Measurements from ENCODE around the gene ZNF286A.
A peak's percentile ranks its signal among the peaks of the same experiment; 100 is the strongest.
"Not testable (repeated sequence)": the region's sequence is repeated elsewhere in the genome, so short reads cannot be mapped to it uniquely, and the experiment has no call there.

ZNF286A gene

GRCh38 chr17:15699413-15699924 is at the start of gene ZNF286A:
Gene ZNF286A, plus strand, starts transcription at chr17:15699752. Its CDS starts 578 bp downstream, at chr17:15700330.
- DNase-seq (ENCODE audit: low read depth, low spot score) = peak; percentile 63
- H3K36me3 ChIP-seq (ENCODE audit: insufficient read depth, low read length) = peaks cover 12% of the 10 kb centered on the region; the same call in 1 of the 2 replicates
- not testable (repeated sequence) for H3K9me3 ChIP-seq (ENCODE audit: low read depth, low read length); H3K27ac ChIP-seq
- peak within 1 kb of the TSS; percentile 80 for H3K4me3 ChIP-seq
- peak within 1 kb of the TSS; percentile 76 for H3K9ac ChIP-seq (ENCODE audit: insufficient read length)

GRCh38 chr17:15649861-15650421 is 49.6 kb upstream of the ZNF286A start:
- Histone ChIP-seq H3K36me3 (ENCODE audit: insufficient read depth, low read length) (no peaks in the 10 kb centered on the region), H3K27ac (no peak overlapping the region), H3K9ac (ENCODE audit: insufficient read length) (no peak overlapping the region), H3K9me3 (ENCODE audit: low read depth, low read length) (no peaks in the 10 kb centered on the region), H3K4me3 (no peak overlapping the region; the same call in 1 of the 2 replicates)
- TF ChIP-seq POLR2AphosphoS5 (IDR thresholded peaks at IDR 0.05; ENCODE audit: borderline replicate concordance, low read depth, low read length) (no peak), EZH2 (IDR thresholded peaks at IDR 0.05) (no peak)
- DNase-seq (ENCODE audit: low read depth, low spot score) = no peak

GRCh38 chr17:15650741-15651582 is 48.6 kb upstream of the ZNF286A start:
- no peak for TF ChIP-seq EZH2 (IDR thresholded peaks at IDR 0.05)
- TF ChIP-seq FOXP2 (optimal IDR thresholded peaks at IDR 0.05; ENCODE audit: control extremely low read depth, extremely low read length, insufficient read depth) = no peak
- TF ChIP-seq POLR2AphosphoS5 (IDR thresholded peaks at IDR 0.05; ENCODE audit: borderline replicate concordance, low read depth, low read length) = no peak
- no peak overlapping the region; the same call in 1 of the 2 replicates for H3K27ac ChIP-seq
- no peaks in the 10 kb centered on the region for H3K36me3 ChIP-seq (ENCODE audit: insufficient read depth, low read length)
- H3K9me3 ChIP-seq (ENCODE audit: low read depth, low read length) = no peaks in the 10 kb centered on the region
- no peak for DNase-seq (ENCODE audit: low read depth, low spot score)
- H3K9ac ChIP-seq (ENCODE audit: insufficient read length) = peak overlapping the region; percentile 35
- peak overlapping the region; percentile 62 for H3K4me3 ChIP-seq

GRCh38 chr17:15651583-15652110 is 47.9 kb upstream of the ZNF286A start:
- Histone ChIP-seq H3K4me3 (peak overlapping the region; percentile 62), H3K27ac (peak overlapping the region; percentile 67), H3K36me3 (ENCODE audit: insufficient read depth, low read length) (no peaks in the 10 kb centered on the region), H3K9ac (ENCODE audit: insufficient read length) (peak overlapping the region; percentile 35), H3K9me3 (ENCODE audit: low read depth, low read length) (no peaks in the 10 kb centered on the region)
- TF ChIP-seq EZH2 (IDR thresholded peaks at IDR 0.05) (no peak), FOXP2 (optimal IDR thresholded peaks at IDR 0.05; ENCODE audit: control extremely low read depth, extremely low read length, insufficient read depth) (no peak), POLR2AphosphoS5 (IDR thresholded peaks at IDR 0.05; ENCODE audit: borderline replicate concordance, low read depth, low read length) (no peak)
- no peak for DNase-seq (ENCODE audit: low read depth, low spot score)

- Histone ChIP-seq H3K4me3 (no peak overlapping the region), H3K9ac (ENCODE audit: insufficient read length) (no peak overlapping the region), H3K9me3 (ENCODE audit: low read depth, low read length) (no peaks in the 10 kb centered on the region), H3K36me3 (ENCODE audit: insufficient read depth, low read length) (no peaks in the 10 kb centered on the region), H3K27ac (0 out of 2 replicates have a peak overlapping the region, but pooled peaks have one; percentile 46)
- no peak for DNase-seq (ENCODE audit: low read depth, low spot score)
- no peak for TF ChIP-seq FOXP2 (optimal IDR thresholded peaks at IDR 0.05; ENCODE audit: control extremely low read depth, extremely low read length, insufficient read depth)
- no peak for TF ChIP-seq EZH2 (IDR thresholded peaks at IDR 0.05)
- TF ChIP-seq POLR2AphosphoS5 (IDR thresholded peaks at IDR 0.05; ENCODE audit: borderline replicate concordance, low read depth, low read length) = no peak
Measured at GRCh38 chr17:15652960-15653359, 46.6 kb upstream of the ZNF286A start.

- DNase-seq (ENCODE audit: low read depth, low spot score); H3K9me3 ChIP-seq (ENCODE audit: low read depth, low read length); H3K36me3 ChIP-seq (ENCODE audit: insufficient read depth, low read length); H3K9ac ChIP-seq (ENCODE audit: insufficient read length); H3K4me3 ChIP-seq: not testable (repeated sequence)
- 0 out of 2 replicates have a peak overlapping the region, but pooled peaks have one; percentile 14 for H3K27ac ChIP-seq
Measured at GRCh38 chr17:15654401-15654800, 45.2 kb upstream of the ZNF286A start.

GRCh38 chr17:15654886-15655561 is 44.5 kb upstream of the ZNF286A start:
- no peak overlapping the region for H3K9ac ChIP-seq (ENCODE audit: insufficient read length)
- TF ChIP-seq EZH2 (IDR thresholded peaks at IDR 0.05) (no peak), FOXP2 (optimal IDR thresholded peaks at IDR 0.05; ENCODE audit: control extremely low read depth, extremely low read length, insufficient read depth) (no peak), POLR2AphosphoS5 (IDR thresholded peaks at IDR 0.05; ENCODE audit: borderline replicate concordance, low read depth, low read length) (no peak)
- H3K4me3 ChIP-seq = no peak overlapping the region
- DNase-seq (ENCODE audit: low read depth, low spot score) = no peak
- H3K27ac ChIP-seq = no peak overlapping the region
- no peaks in the 10 kb centered on the region for H3K36me3 ChIP-seq (ENCODE audit: insufficient read depth, low read length)
- H3K9me3 ChIP-seq (ENCODE audit: low read depth, low read length) = no peaks in the 10 kb centered on the region

GRCh38 chr17:15657868-15658267 is 41.7 kb upstream of the ZNF286A start:
- TF ChIP-seq POLR2AphosphoS5 (IDR thresholded peaks at IDR 0.05; ENCODE audit: borderline replicate concordance, low read depth, low read length) = no peak
- H3K9ac ChIP-seq (ENCODE audit: insufficient read length) = no peak overlapping the region
- no peaks in the 10 kb centered on the region for H3K9me3 ChIP-seq (ENCODE audit: low read depth, low read length)
- no peak for DNase-seq (ENCODE audit: low read depth, low spot score)
- no peak overlapping the region for H3K27ac ChIP-seq
- no peak overlapping the region for H3K4me3 ChIP-seq
- H3K36me3 ChIP-seq (ENCODE audit: insufficient read depth, low read length) = no peaks in the 10 kb centered on the region
